MM.1S (cell line): ENCODE data around the gene NDST1.

Experiments used
- DNase-seq: peaks from one replicate; pipeline ENCODE4 v3.0.0-alpha.2; 2015
- H2AFZ ChIP-seq: fragments of 300-600 bp; sonication (generic); 2 replicates; pipeline ENCODE4 v1.6.0; 2016; ENCODE audit warnings: antibody characterized with exemption, low read length
- H3F3A ChIP-seq: fragments of 300-600 bp; sonication (generic); 2 replicates; pipeline ENCODE4 v1.6.1; 2016; ENCODE audit warnings: mild to moderate bottlenecking, antibody characterized with exemption, low read length, moderate library complexity, mixed read lengths; ENCODE audit not compliant: insufficient read depth
- H3K27ac ChIP-seq: fragments of 300-600 bp; sonication (generic); 2 replicates; pipeline ENCODE4 v1.5.1; 2016; ENCODE audit warnings: mild to moderate bottlenecking, low read length
- H3K27me3 ChIP-seq: fragments of 300-600 bp; sonication (generic); replicated peaks from 2 replicates; pipeline ENCODE4 v1.6.0; 2016; ENCODE audit warnings: low read length; ENCODE audit not compliant: insufficient read depth
- H3K36me3 ChIP-seq: fragments of 300-600 bp; sonication (generic); replicated peaks from 2 replicates; pipeline ENCODE4 v1.6.1; 2016; ENCODE audit warnings: mild to moderate bottlenecking, low read length, mixed read lengths; ENCODE audit not compliant: insufficient read depth
- H3K4me1 ChIP-seq: fragments of 300-600 bp; sonication (generic); 2 replicates; pipeline ENCODE4 v1.6.1; 2016; ENCODE audit warnings: low read length, mixed read lengths
- H3K4me2 ChIP-seq: fragments of 300-600 bp; sonication (generic); 2 replicates; pipeline ENCODE4 v1.6.0; 2016; ENCODE audit warnings: low read depth, low read length
- H3K4me3 ChIP-seq: fragments of 300-600 bp; sonication (generic); 2 replicates; pipeline ENCODE4 v1.5.1; 2016; ENCODE audit warnings: low read length, mixed read lengths
- H3K79me2 ChIP-seq: fragments of 300-600 bp; sonication (generic); 2 replicates; pipeline ENCODE4 v1.6.1; 2016; ENCODE audit warnings: mixed run types, low read length, mixed read lengths
- H3K9ac ChIP-seq: fragments of 300-600 bp; sonication (generic); 2 replicates; pipeline ENCODE4 v1.6.1; 2016; ENCODE audit warnings: low read length, mixed read lengths
- H3K9me2 ChIP-seq: fragments of 300-600 bp; sonication (generic); replicated peaks from 2 replicates; pipeline ENCODE4 v1.6.1; 2016; ENCODE audit warnings: mild to moderate bottlenecking, low read length, mixed read lengths; ENCODE audit not compliant: insufficient read depth
- H3K9me3 ChIP-seq: fragments of 300-600 bp; sonication (generic); replicated peaks from 2 replicates; pipeline ENCODE4 v1.6.1; 2016; ENCODE audit warnings: mild to moderate bottlenecking, low read length, mixed read lengths; ENCODE audit not compliant: insufficient read depth
- H4K20me1 ChIP-seq: fragments of 300-600 bp; sonication (generic); 2 replicates; pipeline ENCODE4 v1.6.1; 2016; ENCODE audit warnings: mild to moderate bottlenecking, low read length, moderate library complexity, mixed read lengths; ENCODE audit not compliant: insufficient read depth
- CTCF ChIP-seq: fragments of 300-600 bp; sonication (generic); IDR thresholded peaks from 2 replicates; pipeline ENCODE4 v1.5.1; 2016; ENCODE audit warnings: antibody characterized with exemption, low read length, mixed read lengths
- EZH2 ChIP-seq: fragments of 300-600 bp; sonication (generic); optimal IDR thresholded peaks from 2 replicates; pipeline ENCODE3; 2017; ENCODE audit warnings: low read depth, mild to moderate bottlenecking, antibody characterized with exemption, low read length, mixed read lengths
- EZH2phosphoT487 ChIP-seq: fragments of 300-600 bp; sonication (generic); IDR thresholded peaks from 2 replicates; pipeline ENCODE4 v1.6.1; 2018; ENCODE audit warnings: antibody characterized with exemption, low read length

Gene NDST1

GRCh38 chr5:150605546-150605945 is 97.6 kb downstream of the NDST1 start:
- H3K27me3 ChIP-seq, result no peaks in the 10 kb centered on the region
- DNase-seq, result no peak
- H3K9me3 ChIP-seq, result no peaks in the 10 kb centered on the region
- H3K9me2 ChIP-seq, result no peaks in the 10 kb centered on the region
- H3K4me2 ChIP-seq, result no peak overlapping the region
- H4K20me1 ChIP-seq, result no peaks in the 10 kb centered on the region
- no peak overlapping the region for H3K27ac ChIP-seq
- H3K4me3 ChIP-seq, result no peak overlapping the region
- H3K79me2 ChIP-seq, result no peaks in the 10 kb centered on the region
- no peak overlapping the region for H2AFZ ChIP-seq
- H3F3A ChIP-seq, result no peaks in the 10 kb centered on the region
- no peak for TF ChIP-seq EZH2phosphoT487
- TF ChIP-seq EZH2, result no peak
- TF ChIP-seq CTCF, result no peak
- no peaks in the 10 kb centered on the region for H3K4me1 ChIP-seq
- H3K9ac ChIP-seq, result no peak overlapping the region
- no peaks in the 10 kb centered on the region for H3K36me3 ChIP-seq

GRCh38 chr5:150606476-150606875 is 98.5 kb downstream of the NDST1 start:
- H3K4me1 ChIP-seq, result no peaks in the 10 kb centered on the region
- H2AFZ ChIP-seq, result no peak overlapping the region
- H3K36me3 ChIP-seq, result no peaks in the 10 kb centered on the region
- no peaks in the 10 kb centered on the region for H3F3A ChIP-seq
- no peak for DNase-seq
- TF ChIP-seq CTCF (no peak), EZH2phosphoT487 (no peak), EZH2 (no peak)
- H3K9me3 ChIP-seq, result no peaks in the 10 kb centered on the region
- H3K9me2 ChIP-seq, result no peaks in the 10 kb centered on the region
- no peaks in the 10 kb centered on the region for H4K20me1 ChIP-seq
- no peak overlapping the region for H3K4me3 ChIP-seq
- no peak overlapping the region for H3K4me2 ChIP-seq
- no peak overlapping the region for H3K27ac ChIP-seq
- H3K9ac ChIP-seq, result no peak overlapping the region
- no peaks in the 10 kb centered on the region for H3K27me3 ChIP-seq
- H3K79me2 ChIP-seq, result no peaks in the 10 kb centered on the region

- Histone ChIP-seq H3F3A (no peaks in the 10 kb centered on the region), H3K4me1 (no peaks in the 10 kb centered on the region), H3K4me2 (no peak overlapping the region)
Measured at GRCh38 chr5:150607105-150607504, 99.2 kb downstream of the NDST1 start.

More at GRCh38 chr5:150607105-150607504, 99.2 kb downstream of the NDST1 start:
- no peak for DNase-seq
- no peak overlapping the region for H3K9ac ChIP-seq
- no peak overlapping the region for H3K27ac ChIP-seq
- TF ChIP-seq EZH2, result no peak
- TF ChIP-seq CTCF, result no peak
- TF ChIP-seq EZH2phosphoT487, result no peak
- no peaks in the 10 kb centered on the region for H3K79me2 ChIP-seq
- no peaks in the 10 kb centered on the region for H3K9me3 ChIP-seq
- no peaks in the 10 kb centered on the region for H3K9me2 ChIP-seq
- no peak overlapping the region for H2AFZ ChIP-seq
- no peaks in the 10 kb centered on the region for H3K27me3 ChIP-seq
- H3K4me3 ChIP-seq, result no peak overlapping the region
- no peaks in the 10 kb centered on the region for H3K36me3 ChIP-seq
- H4K20me1 ChIP-seq, result no peaks in the 10 kb centered on the region
